Type B pancreatic cell (in vitro differentiated cells): ENCODE results near the gene ADAM12. TPM values are rescaled to one million over a fixed set of nuclear protein-coding genes. Genes with fewer than 3 reads are reported as not detected.

Experiments
- DNase-seq: peaks from one replicate; pipeline ENCODE4 v3.0.0; 2021; ENCODE audit warnings: mixed read lengths; ENCODE audit not compliant: unreplicated experiment; ENCODE audit errors: extremely low spot score
- H3K27ac Mint-ChIP-seq: 2 replicates; pipeline ENCODE4 v1.8.0; 2021; ENCODE audit warnings: mild to moderate bottlenecking, mixed read lengths
- H3K27me3 Mint-ChIP-seq: 2 replicates; pipeline ENCODE4 v1.8.0; 2021; ENCODE audit warnings: mixed read lengths
- H3K36me3 Mint-ChIP-seq: 2 replicates; pipeline ENCODE4 v1.8.0; 2021; ENCODE audit warnings: mixed read lengths
- H3K4me1 Mint-ChIP-seq: one replicate; pipeline ENCODE4 v1.8.0; 2021; ENCODE audit warnings: mixed read lengths; ENCODE audit not compliant: unreplicated experiment
- H3K4me3 Mint-ChIP-seq: 2 replicates; pipeline ENCODE4 v1.8.0; 2021; ENCODE audit warnings: mild to moderate bottlenecking, mixed read lengths
- H3K9me3 Mint-ChIP-seq: 2 replicates; pipeline ENCODE4 v1.8.0; 2021; ENCODE audit warnings: mixed read lengths
- CTCF ChIP-seq: fragments of 200-600 bp; sonication (generic); conservative IDR thresholded peaks from 2 replicates; pipeline ENCODE4 v1.5.0; 2021; ENCODE audit warnings: antibody characterized with exemption, mild to moderate bottlenecking
- total RNA-seq: library from RNA; stranded (reverse); gene quantifications from 2 replicates; pipeline ENCODE4 v1.2.1, GENCODE V29; 2021; ENCODE audit warnings: low replicate concordance

Gene ADAM12
- total RNA-seq, 1 donor from 2014 or later, result 31.6 TPM

- H3K36me3 Mint-ChIP-seq, result peaks cover 7% of the 10 kb centered on the region
- TF ChIP-seq CTCF, result no peak
Observed at GRCh38 chr10:125985557-125986240, 402.6 kb downstream of the ADAM12 start.

GRCh38 chr10:125984865-125985495 is 403.3 kb downstream of the ADAM12 start:
- Mint-ChIP-seq H3K4me3 (no peak overlapping the region), H3K36me3 (peaks cover 7% of the 10 kb centered on the region)
- TF ChIP-seq CTCF, result no peak

More at GRCh38 chr10:125985557-125986240, 402.6 kb downstream of the ADAM12 start:
- Mint-ChIP-seq H3K4me3 (no peak overlapping the region), H3K4me1 (peaks cover 11% of the 10 kb centered on the region), H3K9me3 (no peaks in the 10 kb centered on the region), H3K27me3 (no peaks in the 10 kb centered on the region), H3K27ac (no peak overlapping the region)
- no peak for DNase-seq

GRCh38 chr10:125984346-125984745 is 403.9 kb downstream of the ADAM12 start:
- Mint-ChIP-seq H3K27me3 (no peaks in the 10 kb centered on the region), H3K36me3 (peaks cover 4% of the 10 kb centered on the region)

More at GRCh38 chr10:125984865-125985495, 403.3 kb downstream of the ADAM12 start:
- no peak overlapping the region for H3K27ac Mint-ChIP-seq
- peaks cover 11% of the 10 kb centered on the region for H3K4me1 Mint-ChIP-seq
- no peak for DNase-seq
- H3K27me3 Mint-ChIP-seq, result no peaks in the 10 kb centered on the region
- H3K9me3 Mint-ChIP-seq, result no peaks in the 10 kb centered on the region

GRCh38 chr10:125983656-125984055 is 404.6 kb downstream of the ADAM12 start:
- TF ChIP-seq CTCF, result no peak
- H3K9me3 Mint-ChIP-seq, result no peaks in the 10 kb centered on the region
- no peaks in the 10 kb centered on the region for H3K27me3 Mint-ChIP-seq
- no peak for DNase-seq
- no peak overlapping the region for H3K4me3 Mint-ChIP-seq
- no peak overlapping the region for H3K27ac Mint-ChIP-seq
- H3K36me3 Mint-ChIP-seq, result peaks cover 4% of the 10 kb centered on the region
- H3K4me1 Mint-ChIP-seq, result peaks cover 11% of the 10 kb centered on the region

More at GRCh38 chr10:125984346-125984745, 403.9 kb downstream of the ADAM12 start:
- DNase-seq, result no peak
- Mint-ChIP-seq H3K9me3 (no peaks in the 10 kb centered on the region), H3K27ac (no peak overlapping the region), H3K4me3 (no peak overlapping the region), H3K4me1 (peaks cover 11% of the 10 kb centered on the region)
- TF ChIP-seq CTCF, result no peak

- DNase-seq, result no peak
- Mint-ChIP-seq H3K27me3 (no peaks in the 10 kb centered on the region), H3K9me3 (no peaks in the 10 kb centered on the region), H3K36me3 (peaks cover 4% of the 10 kb centered on the region), H3K27ac (no peak overlapping the region), H3K4me3 (no peak overlapping the region), H3K4me1 (peaks cover 11% of the 10 kb centered on the region)
- TF ChIP-seq CTCF, result no peak
Observed at GRCh38 chr10:125983161-125983560, 405.1 kb downstream of the ADAM12 start.
